H9 (cell line): ENCODE results near the gene DPP10. TPM values are rescaled to one million over a fixed set of nuclear protein-coding genes. Genes with fewer than 3 reads are reported as not detected.

Experiments
- DNase-seq: peaks from one replicate; pipeline ENCODE4 v3.0.0-alpha.2; 2017
- H2AFZ ChIP-seq: one replicate; pipeline ENCODE4 v1.6.1; 2013; ENCODE audit warnings: mild to moderate bottlenecking, low read length, control low read depth, moderate library complexity
- H2AK5ac ChIP-seq: 2 replicates; pipeline ENCODE4 v1.6.1; 2013; ENCODE audit warnings: low read length, control low read depth, mixed read lengths; ENCODE audit not compliant: insufficient read length
- H2BK120ac ChIP-seq: one replicate; pipeline ENCODE4 v1.6.1; 2013; ENCODE audit warnings: low read depth, mild to moderate bottlenecking, low read length, control low read depth, inconsistent platforms; ENCODE audit not compliant: poor library complexity, severe bottlenecking
- H2BK12ac ChIP-seq: 2 replicates; pipeline ENCODE4 v1.6.1; 2013; ENCODE audit warnings: low read length, control low read depth, mixed read lengths, low read depth; ENCODE audit not compliant: insufficient read length
- H2BK15ac ChIP-seq: 2 replicates; pipeline ENCODE4 v1.6.1; 2013; ENCODE audit warnings: low read depth, low read length, control low read depth
- H2BK20ac ChIP-seq: one replicate; pipeline ENCODE4 v1.6.1; 2013; ENCODE audit warnings: low read depth, mild to moderate bottlenecking, low read length, control low read depth, inconsistent platforms; ENCODE audit not compliant: poor library complexity, severe bottlenecking
- H2BK5ac ChIP-seq: 2 replicates; pipeline ENCODE4 v1.6.1; 2013; ENCODE audit warnings: low read length, control low read depth, mixed read lengths; ENCODE audit not compliant: insufficient read length
- H3K14ac ChIP-seq: 2 replicates; pipeline ENCODE4 v1.6.1; 2013; ENCODE audit warnings: low read length, control low read depth; ENCODE audit not compliant: insufficient read depth
- H3K18ac ChIP-seq: 2 replicates; pipeline ENCODE4 v1.6.1; 2013; ENCODE audit warnings: low read depth, mild to moderate bottlenecking, mixed read lengths, low read length, control low read depth; ENCODE audit not compliant: insufficient read length
- H3K23ac ChIP-seq: 2 replicates; pipeline ENCODE4 v1.6.1; 2013; ENCODE audit warnings: low read length, control low read depth, mixed read lengths, low read depth; ENCODE audit not compliant: insufficient read length
- H3K23me2 ChIP-seq: 2 replicates; pipeline ENCODE4 v1.6.1; 2013; ENCODE audit warnings: low read depth, mild to moderate bottlenecking, mixed read lengths, low read length, control low read depth; ENCODE audit not compliant: insufficient read length, poor library complexity, severe bottlenecking
- H3K27ac ChIP-seq: 2 replicates; pipeline ENCODE4 v1.5.1; 2013; ENCODE audit warnings: low read length, control low read depth, mixed read lengths, low read depth; ENCODE audit not compliant: insufficient read length
- H3K27me3 ChIP-seq: 2 replicates; pipeline ENCODE4 v1.6.1; 2013; ENCODE audit warnings: low read length, control low read depth, inconsistent platforms; ENCODE audit not compliant: insufficient read depth
- H3K4ac ChIP-seq: 2 replicates; pipeline ENCODE4 v1.6.1; 2013; ENCODE audit warnings: low read depth, mild to moderate bottlenecking, control low read depth, inconsistent platforms, low read length, moderate library complexity
- H3K4me1 ChIP-seq: 2 replicates; pipeline ENCODE4 v1.6.1; 2013; ENCODE audit warnings: low read length, control low read depth, inconsistent platforms; ENCODE audit not compliant: insufficient read depth
- H3K4me2 ChIP-seq: 2 replicates; pipeline ENCODE4 v1.6.1; 2013; ENCODE audit warnings: low read length, control low read depth, mixed read lengths; ENCODE audit not compliant: insufficient read length, insufficient read depth
- H3K56ac ChIP-seq: 2 replicates; pipeline ENCODE4 v1.6.1; 2013; ENCODE audit warnings: low read depth, mild to moderate bottlenecking, mixed read lengths, low read length, control low read depth; ENCODE audit not compliant: insufficient read length
- H3K79me1 ChIP-seq: 2 replicates; pipeline ENCODE4 v1.6.1; 2013; ENCODE audit warnings: low read depth, mild to moderate bottlenecking, moderate library complexity, low read length, control low read depth, inconsistent platforms; ENCODE audit not compliant: insufficient read depth, poor library complexity, severe bottlenecking
- H3K79me2 ChIP-seq: 2 replicates; pipeline ENCODE4 v1.6.1; 2013; ENCODE audit warnings: low read length, control low read depth, inconsistent platforms; ENCODE audit not compliant: insufficient read depth
- H3K9ac ChIP-seq: 2 replicates; pipeline ENCODE4 v1.6.1; 2013; ENCODE audit warnings: low read length, control low read depth, mixed read lengths; ENCODE audit not compliant: insufficient read length; ENCODE audit errors: extremely low read depth
- H3K9me3 ChIP-seq: one replicate; pipeline ENCODE4 v1.6.1; 2013; ENCODE audit warnings: low read depth, low read length, inconsistent platforms; ENCODE audit not compliant: control insufficient read depth
- H3T11ph ChIP-seq: one replicate; pipeline ENCODE4 v1.6.1; 2013; ENCODE audit warnings: mild to moderate bottlenecking, low read length, control low read depth, inconsistent platforms
- H4K20me1 ChIP-seq: one replicate; pipeline ENCODE4 v1.6.1; 2013; ENCODE audit not compliant: control insufficient read depth, insufficient read length, insufficient read depth
- H4K5ac ChIP-seq: 2 replicates; pipeline ENCODE4 v1.6.1; 2013; ENCODE audit warnings: low read depth, mild to moderate bottlenecking, mixed read lengths, low read length, control low read depth; ENCODE audit not compliant: insufficient read length
- H4K8ac ChIP-seq: replicated peaks from 2 replicates; pipeline ENCODE4 v1.6.1; 2013; ENCODE audit warnings: low read length, control low read depth, mixed read lengths, low read depth; ENCODE audit not compliant: insufficient read length
- H4K91ac ChIP-seq: 2 replicates; pipeline ENCODE4 v1.6.1; 2013; ENCODE audit warnings: low read depth, mild to moderate bottlenecking, moderate library complexity, mixed read lengths, low read length, control low read depth; ENCODE audit not compliant: insufficient read length
- H3K27ac Mint-ChIP-seq, 3 experiments: 2 replicates in 2 of 3; 3 replicates in 1 of 3; pipeline ENCODE4 v1.8.0; 2020 to 2021; ENCODE audit warnings: mixed read lengths in 3 of 3, mild to moderate bottlenecking in 1 of 3, moderate library complexity in 1 of 3
- H3K27me3 Mint-ChIP-seq: 2 replicates; pipeline ENCODE4 v1.8.0; 2021; ENCODE audit warnings: low read depth, mild to moderate bottlenecking, moderate library complexity, mixed read lengths
- H3K36me3 Mint-ChIP-seq, 3 experiments: 2 replicates in 2 of 3; 3 replicates in 1 of 3; pipeline ENCODE4 v1.8.0; 2020 to 2021; ENCODE audit warnings: low read depth in 3 of 3, mixed read lengths in 3 of 3; ENCODE audit not compliant: insufficient read depth in 1 of 3
- H3K4me1 Mint-ChIP-seq, 2 experiments: 2 replicates each; pipeline ENCODE4 v1.8.0; 2020; ENCODE audit warnings: mixed read lengths in 2 of 2
- H3K4me3 Mint-ChIP-seq, 2 experiments: 2 replicates in 1 of 2; 3 replicates in 1 of 2; pipeline ENCODE4 v1.8.0; 2020 to 2021; ENCODE audit warnings: mild to moderate bottlenecking in 2 of 2, mixed read lengths in 2 of 2, moderate library complexity in 1 of 2
- H3K9me3 Mint-ChIP-seq, 2 experiments: 2 replicates in 1 of 2; 3 replicates in 1 of 2; pipeline ENCODE4 v1.8.0; 2020; ENCODE audit warnings: mild to moderate bottlenecking in 2 of 2, mixed read lengths in 2 of 2, moderate library complexity in 1 of 2
- CTCF ChIP-seq: fragments of 200-600 bp; sonication (generic); conservative IDR thresholded peaks from 3 replicates; pipeline ENCODE4 v1.8.0; 2021; ENCODE audit warnings: antibody characterized with exemption, mild to moderate bottlenecking
- WGBS: extraction: QIAGEN DNeasy Blood & Tissue Kit; methylation state at CpG from one replicate; pipeline ENCODE4 v1.1.7; 2013; ENCODE audit warnings: missing lambda C conversion rate, low lambda C conversion rate, mixed read lengths; ENCODE audit not compliant: insufficient read length; ENCODE audit errors: extremely low coverage; 5-methylcytosine and 5-hydroxymethylcytosine counted together
- total RNA-seq: library from RNA; stranded (reverse); gene quantifications from 2 replicates; pipeline ENCODE4 v1.2.1, GENCODE V29; 2021

Gene DPP10
- total RNA-seq, 1 experiment from 2014 or later = 11.3 TPM

GRCh38 chr2:115165529-115166109 lies 723.2 kb downstream of the DPP10 start:
- H3K27ac Mint-ChIP-seq = no peak overlapping the region

More at GRCh38 chr2:115165529-115166109, 723.2 kb downstream of the DPP10 start:
- Histone ChIP-seq H3K9ac (no peak overlapping the region), H3T11ph (no peak overlapping the region), H3K4ac (no peak overlapping the region), H3K4me1 (no peaks in the 10 kb centered on the region; the same call in 1 of the 2 replicates), H4K5ac (no peak overlapping the region), H2AFZ (no peak overlapping the region), H2BK5ac (no peak overlapping the region), H4K91ac (no peak overlapping the region), H4K20me1 (no peaks in the 10 kb centered on the region), H4K8ac (no peak overlapping the region), H3K79me2 (no peaks in the 10 kb centered on the region), H3K23ac (no peak overlapping the region), H3K4me2 (no peak overlapping the region), H3K27me3 (peaks cover 15% of the 10 kb centered on the region; the same call in 1 of the 2 replicates), H2BK20ac (no peak overlapping the region), H3K18ac (no peak overlapping the region), H2AK5ac (no peak overlapping the region), H3K27ac (no peak overlapping the region), H3K56ac (no peak overlapping the region), H3K23me2 (peaks cover 16% of the 10 kb centered on the region), H2BK12ac (no peak overlapping the region), H3K9me3 (no peaks in the 10 kb centered on the region), H3K14ac (no peak overlapping the region), H2BK15ac (no peak overlapping the region), H3K79me1 (no peaks in the 10 kb centered on the region), H2BK120ac (no peak overlapping the region)
- peak; percentile 80 for TF ChIP-seq CTCF
- DNase-seq = no peak
- H3K4me1 Mint-ChIP-seq = peaks cover 22 to 30% of the 10 kb centered on the region in 2 experiments
- H3K9me3 Mint-ChIP-seq = peaks cover 0 to 3% of the 10 kb centered on the region in 2 experiments; a peak in 3 of 5 replicates
- WGBS = no CpG with 5 or more reads among the region's 6 CpGs
- H3K36me3 Mint-ChIP-seq = peaks cover 0 to 3% (median 0%) of the 10 kb centered on the region in 3 experiments; a peak in 2 of 7 replicates
- peaks cover 26% of the 10 kb centered on the region for H3K27me3 Mint-ChIP-seq
- H3K4me3 Mint-ChIP-seq = no peak overlapping the region
